Measurements from ENCODE around the gene SLN.

SLN gene

DNA sequence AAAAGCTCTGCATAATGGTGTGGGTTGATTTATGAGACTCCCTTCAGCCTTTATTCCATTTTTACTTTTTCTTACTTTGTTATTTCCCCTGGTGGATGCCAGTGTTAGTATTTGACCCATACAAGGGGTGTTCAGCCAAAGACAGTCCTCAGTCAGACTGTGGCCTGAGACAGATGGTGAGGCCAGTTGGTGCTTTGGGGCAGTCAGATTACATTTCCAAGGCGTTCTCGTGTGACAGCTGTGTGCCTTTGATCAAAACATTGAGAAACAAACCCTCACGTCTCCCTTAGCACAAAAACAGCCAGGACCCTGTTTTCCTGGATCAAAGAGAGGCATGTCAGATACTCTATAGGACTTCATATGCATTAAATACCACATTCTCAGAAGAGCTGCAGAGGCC is 31.3 kb upstream of the SLN start:
- Histone ChIP-seq H3K4me1 (ENCODE audit: control insufficient read depth in 2 of 2, insufficient read depth in 2 of 2, low read length in 2 of 2) (no peaks in the 10 kb centered on the region), H3K27me3 (ENCODE audit: control insufficient read depth in 2 of 2, insufficient read depth in 2 of 2, low read length in 2 of 2) (no peaks in the 10 kb centered on the region), H3K9ac (ENCODE audit: low read depth in 1 of 2, low read length in 2 of 2) (no peak overlapping the region), H3K36me3 (ENCODE audit: control insufficient read depth in 2 of 2, insufficient read depth in 2 of 2, low read length in 2 of 2) (no peaks in the 10 kb centered on the region), H3K27ac (ENCODE audit: low read depth in 2 of 2, low read length in 2 of 2) (no peak overlapping the region), H3K4me3 (ENCODE audit: low read length in 2 of 2) (no peak overlapping the region), H3K9me3 (ENCODE audit: control insufficient read depth in 2 of 2, low read length in 2 of 2) (no peaks in the 10 kb centered on the region)

- Histone ChIP-seq H3K27me3 (ENCODE audit: control insufficient read depth in 2 of 2, insufficient read depth in 2 of 2, low read length in 2 of 2) (no peaks in the 10 kb centered on the region), H3K4me1 (ENCODE audit: control insufficient read depth in 2 of 2, insufficient read depth in 2 of 2, low read length in 2 of 2) (no peaks in the 10 kb centered on the region), H3K4me3 (ENCODE audit: low read length in 2 of 2) (no peak overlapping the region), H3K9me3 (ENCODE audit: control insufficient read depth in 2 of 2, low read length in 2 of 2) (no peaks in the 10 kb centered on the region), H3K36me3 (ENCODE audit: control insufficient read depth in 2 of 2, insufficient read depth in 2 of 2, low read length in 2 of 2) (no peaks in the 10 kb centered on the region), H3K27ac (ENCODE audit: low read depth in 2 of 2, low read length in 2 of 2) (no peak overlapping the region), H3K9ac (ENCODE audit: low read depth in 1 of 2, low read length in 2 of 2) (no peak overlapping the region)
Measured at GRCh38 chr11:107741044-107741823, 29.4 kb upstream of the SLN start.

DNA sequence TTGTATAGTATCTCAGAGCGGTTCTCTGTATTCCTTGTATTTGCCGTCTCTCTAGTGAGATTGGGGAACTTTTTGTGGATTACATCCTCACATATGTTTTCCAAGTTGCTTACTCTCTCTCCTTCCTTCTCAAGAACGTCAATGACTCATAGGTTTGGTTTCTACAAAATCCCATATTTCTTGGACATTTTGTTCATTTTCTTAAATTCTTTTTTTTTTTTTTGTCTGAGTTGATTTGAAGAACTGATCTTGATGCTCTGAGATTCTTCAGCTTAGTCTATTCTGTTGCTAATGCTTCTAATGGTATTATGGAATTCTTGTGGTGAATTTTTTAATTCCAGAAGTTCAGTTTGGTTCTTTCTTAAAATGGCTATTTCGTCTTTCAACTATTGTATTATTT is 28.4 kb upstream of the SLN start:
- H3K9ac ChIP-seq (ENCODE audit: low read depth in 1 of 2, low read length in 2 of 2), result no peak overlapping the region
- no peak overlapping the region for H3K4me3 ChIP-seq (ENCODE audit: low read length in 2 of 2)
- no peaks in the 10 kb centered on the region for H3K36me3 ChIP-seq (ENCODE audit: control insufficient read depth in 2 of 2, insufficient read depth in 2 of 2, low read length in 2 of 2)

DNA sequence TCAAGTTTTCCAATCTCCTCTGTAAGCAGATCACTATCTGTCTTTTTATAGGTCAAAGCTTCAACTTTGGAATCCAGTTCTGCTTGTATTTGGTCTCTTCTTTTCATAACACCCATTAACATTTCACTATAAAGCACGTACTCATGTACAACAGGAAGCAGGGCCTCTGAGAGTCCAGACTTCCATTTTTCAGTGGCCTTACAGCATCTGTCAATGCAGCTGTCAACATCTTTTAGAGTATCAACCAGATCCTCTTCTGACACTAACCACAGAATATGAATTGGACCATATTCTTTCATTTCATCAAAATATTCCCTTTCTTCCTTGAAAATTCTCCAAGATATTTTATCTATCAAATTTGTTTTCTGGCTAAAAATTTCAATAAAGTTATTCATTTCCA is 24.7 kb upstream of the SLN start:
- no peak overlapping the region for H3K9ac ChIP-seq (ENCODE audit: low read depth in 1 of 2, low read length in 2 of 2)
- no peaks in the 10 kb centered on the region for H3K9me3 ChIP-seq (ENCODE audit: control insufficient read depth in 2 of 2, low read length in 2 of 2)
- no peak overlapping the region for H3K4me3 ChIP-seq (ENCODE audit: low read length in 2 of 2)
- no peak overlapping the region for H3K27ac ChIP-seq (ENCODE audit: low read depth in 2 of 2, low read length in 2 of 2)
- no peaks in the 10 kb centered on the region for H3K36me3 ChIP-seq (ENCODE audit: control insufficient read depth in 2 of 2, insufficient read depth in 2 of 2, low read length in 2 of 2)
- H3K4me1 ChIP-seq (ENCODE audit: control insufficient read depth in 2 of 2, insufficient read depth in 2 of 2, low read length in 2 of 2), result no peaks in the 10 kb centered on the region
- H3K27me3 ChIP-seq (ENCODE audit: control insufficient read depth in 2 of 2, insufficient read depth in 2 of 2, low read length in 2 of 2), result peaks cover 0 to 3% of the 10 kb centered on the region in 2 donors

More for the DNA sequence above, 28.4 kb upstream of the SLN start:
- no peaks in the 10 kb centered on the region for H3K27me3 ChIP-seq (ENCODE audit: control insufficient read depth in 2 of 2, insufficient read depth in 2 of 2, low read length in 2 of 2)
- H3K4me1 ChIP-seq (ENCODE audit: control insufficient read depth in 2 of 2, insufficient read depth in 2 of 2, low read length in 2 of 2), result no peaks in the 10 kb centered on the region
- H3K9me3 ChIP-seq (ENCODE audit: control insufficient read depth in 2 of 2, low read length in 2 of 2), result no peaks in the 10 kb centered on the region
- no peak overlapping the region for H3K27ac ChIP-seq (ENCODE audit: low read depth in 2 of 2, low read length in 2 of 2)

- H3K4me3 ChIP-seq (ENCODE audit: low read length in 2 of 2), result no peak overlapping the region
- no peaks in the 10 kb centered on the region for H3K9me3 ChIP-seq (ENCODE audit: control insufficient read depth in 2 of 2, low read length in 2 of 2)
- H3K36me3 ChIP-seq (ENCODE audit: control insufficient read depth in 2 of 2, insufficient read depth in 2 of 2, low read length in 2 of 2), result no peaks in the 10 kb centered on the region
- no peak overlapping the region for H3K9ac ChIP-seq (ENCODE audit: low read depth in 1 of 2, low read length in 2 of 2)
- no peak overlapping the region for H3K27ac ChIP-seq (ENCODE audit: low read depth in 2 of 2, low read length in 2 of 2)
- H3K27me3 ChIP-seq (ENCODE audit: control insufficient read depth in 2 of 2, insufficient read depth in 2 of 2, low read length in 2 of 2), result peaks cover 0 to 3% of the 10 kb centered on the region in 2 donors
- no peaks in the 10 kb centered on the region for H3K4me1 ChIP-seq (ENCODE audit: control insufficient read depth in 2 of 2, insufficient read depth in 2 of 2, low read length in 2 of 2)
Measured at GRCh38 chr11:107733518-107733917, 21.7 kb upstream of the SLN start.

DNA sequence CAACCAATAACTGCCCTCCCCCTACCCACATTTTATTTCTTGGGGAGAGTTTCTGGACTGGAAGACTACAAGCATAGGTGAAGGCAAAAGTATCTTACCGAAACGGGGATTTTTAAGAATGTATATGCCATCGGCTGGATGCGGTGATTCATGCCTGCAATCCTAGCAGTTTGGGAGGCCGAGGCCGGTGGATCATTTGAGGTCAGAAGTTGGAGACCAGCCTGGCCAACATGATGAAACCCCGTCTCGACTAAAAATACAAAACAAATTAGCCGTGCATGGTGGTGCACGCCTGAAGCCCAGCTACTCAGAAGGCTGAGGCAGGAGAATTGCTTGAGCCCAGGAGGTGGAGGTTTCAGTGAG is 20.8 kb upstream of the SLN start:
- no peak overlapping the region for H3K27ac ChIP-seq (ENCODE audit: low read depth in 2 of 2, low read length in 2 of 2)
- H3K36me3 ChIP-seq (ENCODE audit: control insufficient read depth in 2 of 2, insufficient read depth in 2 of 2, low read length in 2 of 2), result no peaks in the 10 kb centered on the region
- no peak overlapping the region for H3K4me3 ChIP-seq (ENCODE audit: low read length in 2 of 2)
- peaks cover 0 to 3% of the 10 kb centered on the region in 2 donors for H3K27me3 ChIP-seq (ENCODE audit: control insufficient read depth in 2 of 2, insufficient read depth in 2 of 2, low read length in 2 of 2)
- no peak overlapping the region for H3K9ac ChIP-seq (ENCODE audit: low read depth in 1 of 2, low read length in 2 of 2)
- no peaks in the 10 kb centered on the region for H3K4me1 ChIP-seq (ENCODE audit: control insufficient read depth in 2 of 2, insufficient read depth in 2 of 2, low read length in 2 of 2)
- no peaks in the 10 kb centered on the region for H3K9me3 ChIP-seq (ENCODE audit: control insufficient read depth in 2 of 2, low read length in 2 of 2)

GRCh38 chr11:107731941-107732688 is 20.3 kb upstream of the SLN start:
- Histone ChIP-seq H3K4me3 (ENCODE audit: low read length in 2 of 2) (no peak overlapping the region), H3K9ac (ENCODE audit: low read depth in 1 of 2, low read length in 2 of 2) (no peak overlapping the region), H3K4me1 (ENCODE audit: control insufficient read depth in 2 of 2, insufficient read depth in 2 of 2, low read length in 2 of 2) (no peaks in the 10 kb centered on the region), H3K9me3 (ENCODE audit: control insufficient read depth in 2 of 2, low read length in 2 of 2) (no peaks in the 10 kb centered on the region), H3K36me3 (ENCODE audit: control insufficient read depth in 2 of 2, insufficient read depth in 2 of 2, low read length in 2 of 2) (no peaks in the 10 kb centered on the region), H3K27ac (ENCODE audit: low read depth in 2 of 2, low read length in 2 of 2) (no peak overlapping the region), H3K27me3 (ENCODE audit: control insufficient read depth in 2 of 2, insufficient read depth in 2 of 2, low read length in 2 of 2) (peaks cover 0 to 3% of the 10 kb centered on the region in 2 donors)

DNA sequence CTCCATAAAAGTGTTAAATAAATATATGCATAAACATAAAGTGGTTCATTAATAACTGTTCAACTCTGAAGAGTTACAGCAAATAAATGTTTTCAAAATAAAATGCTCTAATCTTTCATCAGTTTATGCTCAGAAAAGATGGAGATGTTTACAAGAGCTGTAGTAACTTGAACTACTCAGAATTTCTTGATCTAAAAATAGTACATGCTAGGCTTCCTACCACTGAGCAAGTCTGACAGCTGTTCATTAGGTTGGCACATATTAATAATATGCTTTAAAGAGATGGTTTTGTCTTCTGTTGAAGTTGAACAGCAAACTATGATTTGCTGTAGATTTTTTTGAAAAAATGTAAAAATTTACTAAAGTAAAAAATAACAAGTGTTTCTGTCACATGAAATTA is 10.8 kb upstream of the SLN start:
- no peak overlapping the region for H3K27ac ChIP-seq (ENCODE audit: low read depth in 2 of 2, low read length in 2 of 2)
- H3K4me1 ChIP-seq (ENCODE audit: control insufficient read depth in 2 of 2, insufficient read depth in 2 of 2, low read length in 2 of 2), result no peaks in the 10 kb centered on the region
- no peaks in the 10 kb centered on the region for H3K9me3 ChIP-seq (ENCODE audit: control insufficient read depth in 2 of 2, low read length in 2 of 2)
- no peak overlapping the region for H3K4me3 ChIP-seq (ENCODE audit: low read length in 2 of 2)
- H3K9ac ChIP-seq (ENCODE audit: low read depth in 1 of 2, low read length in 2 of 2), result no peak overlapping the region
- no peaks in the 10 kb centered on the region for H3K36me3 ChIP-seq (ENCODE audit: control insufficient read depth in 2 of 2, insufficient read depth in 2 of 2, low read length in 2 of 2)
- H3K27me3 ChIP-seq (ENCODE audit: control insufficient read depth in 2 of 2, insufficient read depth in 2 of 2, low read length in 2 of 2), result no peaks in the 10 kb centered on the region

- no peaks in the 10 kb centered on the region for H3K36me3 ChIP-seq (ENCODE audit: control insufficient read depth in 2 of 2, insufficient read depth in 2 of 2, low read length in 2 of 2)
- H3K4me3 ChIP-seq (ENCODE audit: low read length in 2 of 2), result no peak overlapping the region
- no peaks in the 10 kb centered on the region for H3K9me3 ChIP-seq (ENCODE audit: control insufficient read depth in 2 of 2, low read length in 2 of 2)
- H3K27me3 ChIP-seq (ENCODE audit: control insufficient read depth in 2 of 2, insufficient read depth in 2 of 2, low read length in 2 of 2), result no peaks in the 10 kb centered on the region
- H3K27ac ChIP-seq (ENCODE audit: low read depth in 2 of 2, low read length in 2 of 2), result no peak overlapping the region
- no peaks in the 10 kb centered on the region for H3K4me1 ChIP-seq (ENCODE audit: control insufficient read depth in 2 of 2, insufficient read depth in 2 of 2, low read length in 2 of 2)
- no peak overlapping the region for H3K9ac ChIP-seq (ENCODE audit: low read depth in 1 of 2, low read length in 2 of 2)
Measured at GRCh38 chr11:107721207-107721606, 9.4 kb upstream of the SLN start.

DNA sequence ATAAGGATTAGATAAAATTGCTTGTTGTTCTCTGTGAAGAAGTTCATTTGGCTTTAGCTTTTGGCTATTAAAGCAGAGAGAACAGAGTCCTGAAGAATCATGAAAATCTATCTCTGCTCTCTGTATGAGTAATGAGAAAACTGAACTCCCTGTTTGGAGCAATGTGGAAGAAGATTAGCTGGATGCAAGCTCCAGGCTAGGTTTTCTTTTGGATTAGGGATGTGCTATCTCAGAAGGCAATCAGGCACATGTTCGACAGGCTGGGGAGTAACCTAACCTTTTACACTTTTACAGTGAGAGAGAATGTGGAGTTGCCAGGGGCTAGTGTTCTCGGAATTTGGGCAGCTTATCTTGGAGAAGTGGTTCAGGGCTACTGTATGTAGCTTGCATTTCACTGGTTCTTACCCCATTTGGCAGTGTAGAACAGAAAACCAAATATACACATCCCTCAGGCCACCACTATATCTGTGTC is 8.5 kb upstream of the SLN start:
- no peak overlapping the region for H3K27ac ChIP-seq (ENCODE audit: low read depth in 2 of 2, low read length in 2 of 2)
- no peaks in the 10 kb centered on the region for H3K36me3 ChIP-seq (ENCODE audit: control insufficient read depth in 2 of 2, insufficient read depth in 2 of 2, low read length in 2 of 2)
- no peak overlapping the region for H3K4me3 ChIP-seq (ENCODE audit: low read length in 2 of 2)
- H3K9me3 ChIP-seq (ENCODE audit: control insufficient read depth in 2 of 2, low read length in 2 of 2), result no peaks in the 10 kb centered on the region
- no peak overlapping the region for H3K9ac ChIP-seq (ENCODE audit: low read depth in 1 of 2, low read length in 2 of 2)
- H3K27me3 ChIP-seq (ENCODE audit: control insufficient read depth in 2 of 2, insufficient read depth in 2 of 2, low read length in 2 of 2), result no peaks in the 10 kb centered on the region
- no peaks in the 10 kb centered on the region for H3K4me1 ChIP-seq (ENCODE audit: control insufficient read depth in 2 of 2, insufficient read depth in 2 of 2, low read length in 2 of 2)

Data from mucosa of rectum (tissue), 2 donors.